CD14-positive monocyte (primary cell): Measurements from ENCODE around the gene ELMO1. TPM values are rescaled to one million over a fixed set of nuclear protein-coding genes. Genes with fewer than 3 reads are reported as not detected.

ENCODE experiments used
- DNase-seq, 3 donors: peaks; one replicate each; pipeline ENCODE4 v3.0.0-alpha.2; 2011 to 2022
- H2AFZ ChIP-seq: 2 replicates; pipeline ENCODE4 v1.6.0; 2012; ENCODE audit warnings: mild to moderate bottlenecking, low read depth, low read length, inconsistent platforms; ENCODE audit not compliant: insufficient read depth, poor library complexity, severe bottlenecking
- H3K27ac ChIP-seq, 2 donors: 1 replicate in 1 of 2; 2 replicates in 1 of 2; pipeline ENCODE4 v1.5.1; 2012 to 2013; ENCODE audit warnings: low read length in 2 of 2, control low read depth in 1 of 2, inconsistent platforms in 1 of 2, low read depth in 1 of 2, mild to moderate bottlenecking in 1 of 2
- H3K27me3 ChIP-seq, 2 donors: one replicate each; pipeline versions ENCODE4 v1.6.0 to v1.6.1; 2011 to 2013; ENCODE audit warnings: low read length in 2 of 2; ENCODE audit not compliant: control insufficient read depth in 2 of 2, insufficient read depth in 2 of 2
- H3K36me3 ChIP-seq, 2 donors: replicated peaks in 1 of 2; 1 replicate in 1 of 2; 2 replicates in 1 of 2; pipeline versions ENCODE4 v1.5.1 to v1.6.1; 2012 to 2013; ENCODE audit warnings: low read length in 2 of 2, control low read depth in 1 of 2, inconsistent platforms in 1 of 2, mild to moderate bottlenecking in 1 of 2; ENCODE audit not compliant: insufficient read depth in 2 of 2, control insufficient read depth in 1 of 2
- H3K4me1 ChIP-seq, 2 donors: 1 replicate in 1 of 2; 2 replicates in 1 of 2; pipeline versions ENCODE4 v1.5.1 to v1.6.1; 2012 to 2013; ENCODE audit warnings: low read length in 2 of 2, control low read depth in 1 of 2, inconsistent platforms in 1 of 2, mild to moderate bottlenecking in 1 of 2, moderate library complexity in 1 of 2; ENCODE audit not compliant: insufficient read depth in 2 of 2, control insufficient read depth in 1 of 2
- H3K4me2 ChIP-seq: replicated peaks from 2 replicates; pipeline ENCODE3; 2012; ENCODE audit warnings: low read length, moderate library complexity, mild to moderate bottlenecking; ENCODE audit not compliant: poor library complexity, severe bottlenecking; ENCODE audit errors: extremely low read depth
- H3K4me3 ChIP-seq, 3 experiments: fragments of 200-600 bp in 1 of 3; sonication (generic) in 1 of 3; replicated peaks in 1 of 3; 1 replicate in 2 of 3; 2 replicates in 1 of 3; pipeline ENCODE4 v1.5.1; 2011 to 2013; ENCODE audit warnings: low read length in 3 of 3, mild to moderate bottlenecking in 3 of 3, control low read depth in 2 of 3, low read depth in 2 of 3, inconsistent platforms in 1 of 3, moderate library complexity in 1 of 3
- H3K79me2 ChIP-seq: 2 replicates; pipeline ENCODE4 v1.6.0; 2012; ENCODE audit warnings: mild to moderate bottlenecking, control low read depth, inconsistent platforms, low read length, moderate library complexity; ENCODE audit not compliant: insufficient read depth
- H3K9ac ChIP-seq: 2 replicates; pipeline ENCODE4 v1.6.0; 2017; ENCODE audit warnings: low read length, mild to moderate bottlenecking; ENCODE audit not compliant: insufficient read depth, poor library complexity, severe bottlenecking
- H3K9me3 ChIP-seq, 2 donors: replicated peaks in 1 of 2; 1 replicate in 1 of 2; 2 replicates in 1 of 2; pipeline versions ENCODE4 v1.5.1 to v1.6.1; 2012 to 2013; ENCODE audit warnings: low read length in 2 of 2, control low read depth in 1 of 2; ENCODE audit not compliant: control insufficient read depth in 1 of 2, insufficient read depth in 1 of 2
- H4K20me1 ChIP-seq: 2 replicates; pipeline ENCODE4 v1.6.0; 2012; ENCODE audit warnings: mild to moderate bottlenecking, low read length, control low read depth, moderate library complexity; ENCODE audit not compliant: insufficient read depth
- H3K27ac Mint-ChIP-seq, 7 donors: one replicate each; pipeline ENCODE4 v1.8.0; 2020; ENCODE audit warnings: mild to moderate bottlenecking in 7 of 7, mixed read lengths in 7 of 7, moderate library complexity in 6 of 7, inconsistent platforms in 2 of 7
- H3K27me3 Mint-ChIP-seq, 3 donors: one replicate each; pipeline ENCODE4 v1.8.0; 2021 to 2022; ENCODE audit warnings: low read depth in 3 of 3, mild to moderate bottlenecking in 3 of 3, mixed read lengths in 3 of 3, moderate library complexity in 3 of 3, inconsistent platforms in 1 of 3
- H3K36me3 Mint-ChIP-seq, 2 donors: one replicate each; pipeline ENCODE4 v1.8.0; 2020; ENCODE audit warnings: mixed read lengths in 2 of 2, inconsistent platforms in 1 of 2, mild to moderate bottlenecking in 1 of 2
- H3K4me1 Mint-ChIP-seq: one replicate; pipeline ENCODE4 v1.8.0; 2020; ENCODE audit warnings: mild to moderate bottlenecking, mixed read lengths
- H3K4me3 Mint-ChIP-seq, 2 donors: one replicate each; pipeline ENCODE4 v1.8.0; 2020; ENCODE audit warnings: mild to moderate bottlenecking in 2 of 2, mixed read lengths in 2 of 2, moderate library complexity in 1 of 2
- H3K9me3 Mint-ChIP-seq, 7 donors: one replicate each; pipeline ENCODE4 v1.8.0; 2020 to 2022; ENCODE audit warnings: mixed read lengths in 7 of 7, mild to moderate bottlenecking in 6 of 7, moderate library complexity in 6 of 7, inconsistent platforms in 2 of 7
- WGBS: methylation state at CpG from one replicate; pipeline ENCODE4 v1.1.5; 2013; ENCODE audit warnings: missing lambda C conversion rate; ENCODE audit not compliant: insufficient coverage; 5-methylcytosine and 5-hydroxymethylcytosine counted together
- intact Hi-C, 2 donors: fragments of 100-400 bp; cut with micrococcal nuclease; formaldehyde crosslinking; loops; one replicate each; pipeline versions ENCODE4 v1.15.0 to v1.15.1; 2023
- polyA plus RNA-seq, 3 donors: library from polyadenylated mRNA; depleted of rRNA in 1 of 3; unstranded in 2 of 3; stranded (reverse) in 1 of 3; fragments of 300-500 nt in 2 of 3; fragments of >200 nt in 1 of 3; fragmentation: Illumina TruSeq in 2 of 3; gene quantifications; 1 replicate in 2 of 3; 2 replicates in 1 of 3; pipeline ENCODE4 v1.2.3, GENCODE V29; 2012 to 2021
- TF ChIP-seq, protein P1 (sequence below): fragments of 200-600 bp; IDR thresholded peaks from one replicate; pipeline ENCODE4 v1.8.0; 2022; ENCODE audit warnings: antibody characterized with exemption, mild to moderate bottlenecking

Gene ELMO1
- polyA plus RNA-seq, 3 donors = 46.6 to 50.2 (median 46.7) TPM

DNA sequence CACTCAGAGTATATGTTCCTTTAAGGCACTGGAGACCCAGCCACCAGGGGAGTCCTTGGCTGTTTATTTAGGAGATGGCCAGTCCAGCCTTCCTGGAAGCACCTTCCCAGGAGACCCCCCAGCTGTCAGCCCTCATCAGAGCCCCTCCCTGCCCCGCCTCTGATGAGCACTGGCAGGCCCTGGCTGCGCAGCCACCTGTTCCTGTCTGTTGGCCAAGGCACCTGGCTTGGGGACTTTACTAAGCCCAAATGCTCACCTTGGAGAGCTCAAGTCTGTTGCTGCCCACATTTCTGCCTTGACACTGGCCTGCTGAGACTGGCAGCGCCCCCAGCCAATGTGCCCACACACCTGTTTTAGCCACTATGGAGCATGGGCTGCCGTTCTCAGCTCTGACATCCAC, 124.7 kb downstream of the ELMO1 start:
- Histone ChIP-seq H3K9ac (no peak overlapping the region), H4K20me1 (peaks cover 71% of the 10 kb centered on the region), H3K27ac (no peak overlapping the region), H3K36me3 (peaks cover 14 to 33% of the 10 kb centered on the region in 2 donors), H3K27me3 (no peaks in the 10 kb centered on the region), H3K9me3 (no peaks in the 10 kb centered on the region), H3K4me1 (peaks cover 3 to 6% of the 10 kb centered on the region in 2 donors), H2AFZ (no peak overlapping the region), H3K79me2 (peaks cover 72% of the 10 kb centered on the region), H3K4me3 (no peak overlapping the region), H3K4me2 (no peak overlapping the region)
- WGBS = 98% methylated on average over 4 of the region's 4 CpGs
- Mint-ChIP-seq H3K36me3 (peaks cover 14 to 35% of the 10 kb centered on the region in 2 donors), H3K27me3 (no peaks in the 10 kb centered on the region), H3K9me3 (peaks cover 0 to 1% (median 0%) of the 10 kb centered on the region in 7 donors), H3K27ac (peak overlapping the region in 2 of 7 donors; percentile 54 to 56), H3K4me3 (no peak overlapping the region), H3K4me1 (no peaks in the 10 kb centered on the region)
- TF ChIP-seq, protein P1, sequence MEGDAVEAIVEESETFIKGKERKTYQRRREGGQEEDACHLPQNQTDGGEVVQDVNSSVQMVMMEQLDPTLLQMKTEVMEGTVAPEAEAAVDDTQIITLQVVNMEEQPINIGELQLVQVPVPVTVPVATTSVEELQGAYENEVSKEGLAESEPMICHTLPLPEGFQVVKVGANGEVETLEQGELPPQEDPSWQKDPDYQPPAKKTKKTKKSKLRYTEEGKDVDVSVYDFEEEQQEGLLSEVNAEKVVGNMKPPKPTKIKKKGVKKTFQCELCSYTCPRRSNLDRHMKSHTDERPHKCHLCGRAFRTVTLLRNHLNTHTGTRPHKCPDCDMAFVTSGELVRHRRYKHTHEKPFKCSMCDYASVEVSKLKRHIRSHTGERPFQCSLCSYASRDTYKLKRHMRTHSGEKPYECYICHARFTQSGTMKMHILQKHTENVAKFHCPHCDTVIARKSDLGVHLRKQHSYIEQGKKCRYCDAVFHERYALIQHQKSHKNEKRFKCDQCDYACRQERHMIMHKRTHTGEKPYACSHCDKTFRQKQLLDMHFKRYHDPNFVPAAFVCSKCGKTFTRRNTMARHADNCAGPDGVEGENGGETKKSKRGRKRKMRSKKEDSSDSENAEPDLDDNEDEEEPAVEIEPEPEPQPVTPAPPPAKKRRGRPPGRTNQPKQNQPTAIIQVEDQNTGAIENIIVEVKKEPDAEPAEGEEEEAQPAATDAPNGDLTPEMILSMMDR = no peak
- intact Hi-C loops = no loop called here
- DNase-seq = no peak

- intact Hi-C loops = no loop called here
- Histone ChIP-seq H3K9ac (no peak overlapping the region), H3K4me2 (no peak overlapping the region), H3K27ac (no peak overlapping the region), H3K4me1 (peaks cover 13 to 17% of the 10 kb centered on the region in 2 donors), H4K20me1 (peaks cover 71% of the 10 kb centered on the region), H3K27me3 (no peaks in the 10 kb centered on the region), H3K9me3 (no peaks in the 10 kb centered on the region), H3K36me3 (peaks cover 14 to 24% of the 10 kb centered on the region in 2 donors), H3K4me3 (no peak overlapping the region), H3K79me2 (peaks cover 75% of the 10 kb centered on the region), H2AFZ (no peak overlapping the region)
- peaks cover 0 to 1% (median 0%) of the 10 kb centered on the region in 7 donors for H3K9me3 Mint-ChIP-seq
- peaks cover 10 to 26% of the 10 kb centered on the region in 2 donors for H3K36me3 Mint-ChIP-seq
- no peaks in the 10 kb centered on the region for H3K27me3 Mint-ChIP-seq
- TF ChIP-seq, protein P1 = no peak
- no peak overlapping the region for H3K4me3 Mint-ChIP-seq
- DNase-seq = no peak
- H3K27ac Mint-ChIP-seq = no peak overlapping the region
- H3K4me1 Mint-ChIP-seq = no peaks in the 10 kb centered on the region
- WGBS = 88% methylated on average over 2 of the region's 4 CpGs
Observed at GRCh38 chr7:37322831-37323230, 125.8 kb downstream of the ELMO1 start.
